ENCODE data around the gene CD52. TPM values are rescaled to one million over a fixed set of nuclear protein-coding genes. Genes with fewer than 3 reads are reported as not detected.

Gene CD52
- total RNA-seq, 1 experiment from 2014 or later = 2.0 TPM

- Histone ChIP-seq H3K4me1 (ENCODE audit: control insufficient read depth in 1 of 2, insufficient read depth in 2 of 2, low read length in 2 of 2) (peaks cover 3 to 13% of the 10 kb centered on the region in 2 experiments; a peak in 3 of 4 replicates), H3K4me3 (replicated peaks in 1 of 2; ENCODE audit: low read depth in 1 of 2, low read length in 2 of 2) (no peak overlapping the region), H4K20me1 (ENCODE audit: insufficient read depth) (no peaks in the 10 kb centered on the region), H3K4me2 (ENCODE audit: low read length) (no peak overlapping the region), H3K9ac (ENCODE audit: low read length) (no peak overlapping the region), H3K79me2 (ENCODE audit: insufficient read depth, low read length) (no peaks in the 10 kb centered on the region), H3K36me3 (ENCODE audit: control insufficient read depth in 1 of 2, insufficient read depth in 2 of 2, low read length in 2 of 2) (no peaks in the 10 kb centered on the region), H2AFZ (ENCODE audit: low read depth, low read length, poor library complexity, severe bottlenecking) (no peak overlapping the region), H3K9me2 (ENCODE audit: insufficient read depth) (no peaks in the 10 kb centered on the region), H3K9me3 (ENCODE audit: control insufficient read depth in 1 of 2, insufficient read depth in 1 of 2, low read depth in 1 of 2, low read length in 2 of 2) (peaks cover 0 to 7% of the 10 kb centered on the region in 2 experiments; a peak in 1 of 4 replicates), H3K27ac (ENCODE audit: low read depth, low read length) (no peak overlapping the region), H3K27me3 (ENCODE audit: insufficient read depth, low read length) (no peaks in the 10 kb centered on the region)
- ChIA-PET POLR2A (no interaction called here), CTCF (no interaction called here), RAD21 (ENCODE audit: low non-redundant PET in 1 of 2, low total read pairs in 2 of 2, uncharacterized antibody in 2 of 2, unreplicated experiment in 2 of 2) (no interaction called here)
- DNase-seq (ENCODE audit: low read depth, low spot score) (no peak), ATAC-seq (no peak)
- TF ChIP-seq RAD21 (IDR thresholded peaks at IDR 0.05; ENCODE audit: low read depth) (no peak), TCF7L2 (IDR thresholded peaks at IDR 0.05; ENCODE audit: borderline replicate concordance, extremely low read depth, insufficient read depth, insufficient read length) (no peak), EZH2phosphoT487 (IDR thresholded peaks at IDR 0.05; ENCODE audit: borderline replicate concordance) (no peak), ZNF274 (IDR thresholded peaks at IDR 0.05; ENCODE audit: low read depth, low read length) (no peak), SP1 (IDR thresholded peaks at IDR 0.05; ENCODE audit: low read depth) (no peak), YY1 (IDR thresholded peaks at IDR 0.05; ENCODE audit: extremely low read depth, insufficient replicate concordance, low read depth, low read length) (no peak), CEBPB (IDR thresholded peaks at IDR 0.05; ENCODE audit: low read depth) (no peak), FOSL1 (IDR thresholded peaks at IDR 0.05; ENCODE audit: low read depth) (no peak), ZFX (IDR thresholded peaks at IDR 0.05) (no peak), JUND (IDR thresholded peaks at IDR 0.05) (no peak), REST (IDR thresholded peaks at IDR 0.05; ENCODE audit: low read depth) (no peak), POLR2AphosphoS5 (IDR thresholded peaks at IDR 0.05; ENCODE audit: low read depth, low read length) (no peak), CBX3 (IDR thresholded peaks at IDR 0.05; ENCODE audit: low read depth) (no peak), SIN3A (IDR thresholded peaks at IDR 0.05; ENCODE audit: low read depth) (no peak), EGR1 (IDR thresholded peaks at IDR 0.05; ENCODE audit: low read depth) (no peak)
- TF ChIP-seq, protein P1, sequence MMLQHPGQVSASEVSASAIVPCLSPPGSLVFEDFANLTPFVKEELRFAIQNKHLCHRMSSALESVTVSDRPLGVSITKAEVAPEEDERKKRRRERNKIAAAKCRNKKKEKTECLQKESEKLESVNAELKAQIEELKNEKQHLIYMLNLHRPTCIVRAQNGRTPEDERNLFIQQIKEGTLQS (IDR thresholded peaks at IDR 0.05) = no peak
- TF ChIP-seq, protein P2, sequence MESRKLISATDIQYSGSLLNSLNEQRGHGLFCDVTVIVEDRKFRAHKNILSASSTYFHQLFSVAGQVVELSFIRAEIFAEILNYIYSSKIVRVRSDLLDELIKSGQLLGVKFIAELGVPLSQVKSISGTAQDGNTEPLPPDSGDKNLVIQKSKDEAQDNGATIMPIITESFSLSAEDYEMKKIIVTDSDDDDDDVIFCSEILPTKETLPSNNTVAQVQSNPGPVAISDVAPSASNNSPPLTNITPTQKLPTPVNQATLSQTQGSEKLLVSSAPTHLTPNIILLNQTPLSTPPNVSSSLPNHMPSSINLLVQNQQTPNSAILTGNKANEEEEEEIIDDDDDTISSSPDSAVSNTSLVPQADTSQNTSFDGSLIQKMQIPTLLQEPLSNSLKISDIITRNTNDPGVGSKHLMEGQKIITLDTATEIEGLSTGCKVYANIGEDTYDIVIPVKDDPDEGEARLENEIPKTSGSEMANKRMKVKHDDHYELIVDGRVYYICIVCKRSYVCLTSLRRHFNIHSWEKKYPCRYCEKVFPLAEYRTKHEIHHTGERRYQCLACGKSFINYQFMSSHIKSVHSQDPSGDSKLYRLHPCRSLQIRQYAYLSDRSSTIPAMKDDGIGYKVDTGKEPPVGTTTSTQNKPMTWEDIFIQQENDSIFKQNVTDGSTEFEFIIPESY (IDR thresholded peaks at IDR 0.05; ENCODE audit: extremely low read depth, insufficient replicate concordance, low read length) = no peak
- TF ChIP-seq, protein P3, sequence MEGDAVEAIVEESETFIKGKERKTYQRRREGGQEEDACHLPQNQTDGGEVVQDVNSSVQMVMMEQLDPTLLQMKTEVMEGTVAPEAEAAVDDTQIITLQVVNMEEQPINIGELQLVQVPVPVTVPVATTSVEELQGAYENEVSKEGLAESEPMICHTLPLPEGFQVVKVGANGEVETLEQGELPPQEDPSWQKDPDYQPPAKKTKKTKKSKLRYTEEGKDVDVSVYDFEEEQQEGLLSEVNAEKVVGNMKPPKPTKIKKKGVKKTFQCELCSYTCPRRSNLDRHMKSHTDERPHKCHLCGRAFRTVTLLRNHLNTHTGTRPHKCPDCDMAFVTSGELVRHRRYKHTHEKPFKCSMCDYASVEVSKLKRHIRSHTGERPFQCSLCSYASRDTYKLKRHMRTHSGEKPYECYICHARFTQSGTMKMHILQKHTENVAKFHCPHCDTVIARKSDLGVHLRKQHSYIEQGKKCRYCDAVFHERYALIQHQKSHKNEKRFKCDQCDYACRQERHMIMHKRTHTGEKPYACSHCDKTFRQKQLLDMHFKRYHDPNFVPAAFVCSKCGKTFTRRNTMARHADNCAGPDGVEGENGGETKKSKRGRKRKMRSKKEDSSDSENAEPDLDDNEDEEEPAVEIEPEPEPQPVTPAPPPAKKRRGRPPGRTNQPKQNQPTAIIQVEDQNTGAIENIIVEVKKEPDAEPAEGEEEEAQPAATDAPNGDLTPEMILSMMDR (IDR thresholded peaks at IDR 0.05 in 2 of 3, conservative IDR thresholded peaks at IDR 0.05 in 1 of 3; ENCODE audit: borderline replicate concordance in 1 of 3, insufficient read depth in 1 of 3, low read depth in 2 of 3, low read length in 2 of 3) = no peak
- TF ChIP-seq, protein P4, sequence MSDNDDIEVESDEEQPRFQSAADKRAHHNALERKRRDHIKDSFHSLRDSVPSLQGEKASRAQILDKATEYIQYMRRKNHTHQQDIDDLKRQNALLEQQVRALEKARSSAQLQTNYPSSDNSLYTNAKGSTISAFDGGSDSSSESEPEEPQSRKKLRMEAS (IDR thresholded peaks at IDR 0.05) = no peak
- intact Hi-C loops (cut with micrococcal nuclease) = no loop called here
- no TSS peak for BruUV-seq (replicated peaks)
Observed at GRCh38 chr1:26367441-26367840, 49.7 kb downstream of the CD52 start.
